Stimulated activated CD8-positive, alpha-beta memory T cell treated with anti-CD3 and anti-CD28 coated beads, Interleukin-2, amount 100 ng/mL, for 1 hour (primary cell): ENCODE results near the gene TFEB.

Experiments
- DNase-seq, 2 donors: peaks; one replicate each; pipeline ENCODE4 v3.0.0-alpha.2; 2020; ENCODE audit warnings: low read depth in 2 of 2

TFEB gene

GRCh38 chr6:41723530-41724227 is 11.7 kb downstream of the TFEB start:
- DNase-seq = no peak

GRCh38 chr6:41722969-41723529 is 12.4 kb downstream of the TFEB start:
- no peak for DNase-seq

- no peak for DNase-seq
Measured at GRCh38 chr6:41721414-41721813, 14.0 kb downstream of the TFEB start.

GRCh38 chr6:41720783-41721182 is 14.6 kb downstream of the TFEB start:
- DNase-seq = no peak

- no peak for DNase-seq
Measured at GRCh38 chr6:41720262-41720620, 15.2 kb downstream of the TFEB start.

- DNase-seq = no peak
Measured at GRCh38 chr6:41719436-41720261, 15.8 kb downstream of the TFEB start.

GRCh38 chr6:41718828-41719227 is 16.6 kb downstream of the TFEB start:
- DNase-seq = no peak

GRCh38 chr6:41717392-41717736 is 18.0 kb downstream of the TFEB start:
- no peak for DNase-seq

- no peak for DNase-seq
Measured at GRCh38 chr6:41716516-41717391, 18.7 kb downstream of the TFEB start.

GRCh38 chr6:41715795-41716515 is 19.5 kb downstream of the TFEB start:
- no peak for DNase-seq

- DNase-seq = no peak
Measured at GRCh38 chr6:41714556-41715273, 20.7 kb downstream of the TFEB start.

- no peak for DNase-seq
Measured at GRCh38 chr6:41713650-41714291, 21.6 kb downstream of the TFEB start.

- DNase-seq = no peak
Measured at GRCh38 chr6:41713159-41713649, 22.2 kb downstream of the TFEB start.

GRCh38 chr6:41712651-41713103 is 22.7 kb downstream of the TFEB start:
- DNase-seq = no peak

- DNase-seq = no peak
Measured at GRCh38 chr6:41711323-41712038, 23.9 kb downstream of the TFEB start.

GRCh38 chr6:41709375-41709774 is 26.0 kb downstream of the TFEB start:
- DNase-seq = no peak

- no peak for DNase-seq
Measured at GRCh38 chr6:41708856-41709255, 26.6 kb downstream of the TFEB start.

GRCh38 chr6:41707565-41708200 is 27.7 kb downstream of the TFEB start:
- no peak for DNase-seq
